ENCODE measurements around the gene CDK2AP2. TPM values are rescaled to one million over a fixed set of nuclear protein-coding genes. Genes with fewer than 3 reads are reported as not detected.
A peak's percentile ranks its signal among the peaks of the same experiment; 100 is the strongest.
"Not testable (repeated sequence)": the region's sequence is repeated elsewhere in the genome, so short reads cannot be mapped to it uniquely, and the experiment has no call there.

Gene CDK2AP2
- total RNA-seq, 1 donor from 2014 or later: 84.2 TPM

DNA sequence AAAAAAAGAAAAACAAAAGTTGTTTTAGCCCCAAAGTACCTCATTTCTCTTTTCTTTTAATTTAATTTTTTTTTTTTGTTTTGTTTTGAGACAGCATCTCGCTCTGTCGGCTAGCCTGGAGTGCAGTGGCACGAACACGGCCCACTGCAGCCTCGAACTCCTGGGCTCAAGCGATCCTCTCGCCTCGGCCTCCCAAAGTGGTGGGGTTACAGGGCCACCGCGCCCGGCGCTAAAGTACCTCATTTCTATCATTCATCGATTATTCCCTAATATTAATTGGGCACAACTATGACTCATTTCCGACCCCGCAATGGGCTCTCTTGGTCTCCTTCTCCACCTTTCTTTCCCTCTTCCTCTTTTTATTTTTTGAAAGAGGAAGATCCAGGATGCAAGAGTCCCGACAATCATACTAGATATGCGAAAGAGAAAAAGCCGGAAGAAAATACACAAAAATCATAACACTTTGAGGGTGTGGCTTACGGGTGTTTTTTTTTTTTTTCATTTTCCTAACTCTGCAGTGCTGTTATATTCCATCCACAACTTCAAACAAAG lies 25.6 kb downstream of the CDK2AP2 start:
- peaks cover 36% of the 10 kb centered on the region for H3K4me1 ChIP-seq
- H3K9me3 ChIP-seq: no peaks in the 10 kb centered on the region
- TF ChIP-seq, protein P1, sequence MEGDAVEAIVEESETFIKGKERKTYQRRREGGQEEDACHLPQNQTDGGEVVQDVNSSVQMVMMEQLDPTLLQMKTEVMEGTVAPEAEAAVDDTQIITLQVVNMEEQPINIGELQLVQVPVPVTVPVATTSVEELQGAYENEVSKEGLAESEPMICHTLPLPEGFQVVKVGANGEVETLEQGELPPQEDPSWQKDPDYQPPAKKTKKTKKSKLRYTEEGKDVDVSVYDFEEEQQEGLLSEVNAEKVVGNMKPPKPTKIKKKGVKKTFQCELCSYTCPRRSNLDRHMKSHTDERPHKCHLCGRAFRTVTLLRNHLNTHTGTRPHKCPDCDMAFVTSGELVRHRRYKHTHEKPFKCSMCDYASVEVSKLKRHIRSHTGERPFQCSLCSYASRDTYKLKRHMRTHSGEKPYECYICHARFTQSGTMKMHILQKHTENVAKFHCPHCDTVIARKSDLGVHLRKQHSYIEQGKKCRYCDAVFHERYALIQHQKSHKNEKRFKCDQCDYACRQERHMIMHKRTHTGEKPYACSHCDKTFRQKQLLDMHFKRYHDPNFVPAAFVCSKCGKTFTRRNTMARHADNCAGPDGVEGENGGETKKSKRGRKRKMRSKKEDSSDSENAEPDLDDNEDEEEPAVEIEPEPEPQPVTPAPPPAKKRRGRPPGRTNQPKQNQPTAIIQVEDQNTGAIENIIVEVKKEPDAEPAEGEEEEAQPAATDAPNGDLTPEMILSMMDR (IDR thresholded peaks at IDR 0.05): no peak
- no peaks in the 10 kb centered on the region for H3K27me3 ChIP-seq
- H3K27ac ChIP-seq: peak overlapping the region; percentile 88
- H3K4me3 ChIP-seq: peak overlapping the region; percentile 62
- ATAC-seq (peak; percentile 3), DNase-seq (no peak)
- intact Hi-C loops (cut with DNase I): no loop called here
- H3K36me3 ChIP-seq: peaks cover 9% of the 10 kb centered on the region

DNA sequence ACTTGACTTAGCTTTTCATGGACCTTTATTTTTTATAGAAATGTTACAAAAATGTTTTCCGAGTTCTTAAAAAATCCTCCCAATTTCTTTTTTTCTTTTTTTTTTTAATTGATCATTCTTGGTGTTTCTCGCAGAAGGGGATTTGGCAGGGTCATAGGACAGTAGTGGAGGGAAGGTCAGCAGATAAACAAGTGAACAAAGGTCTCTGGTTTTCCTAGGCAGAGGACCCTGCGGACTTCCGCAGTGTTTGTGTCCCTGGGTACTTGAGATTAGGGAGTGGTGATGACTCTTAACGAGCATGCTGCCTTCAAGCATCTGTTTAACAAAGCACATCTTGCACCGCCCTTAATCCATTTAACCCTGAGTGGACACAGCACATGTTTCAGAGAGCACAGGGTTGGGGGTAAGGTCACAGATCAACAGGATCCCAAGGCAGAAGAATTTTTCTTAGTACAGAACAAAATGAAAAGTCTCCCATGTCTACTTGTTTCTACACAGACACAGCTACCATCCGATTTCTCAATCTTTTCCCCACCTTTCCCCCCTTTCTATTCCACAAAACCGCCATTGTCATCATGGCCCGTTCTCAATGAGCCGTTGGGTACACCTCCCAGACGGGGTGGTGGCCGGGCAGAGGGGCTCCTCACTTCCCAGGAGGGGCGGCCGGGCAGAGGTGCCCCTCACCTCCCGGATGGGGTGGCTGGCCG lies 30.5 kb downstream of the CDK2AP2 start:
- H3K27ac ChIP-seq; DNase-seq; ATAC-seq; intact Hi-C loops (cut with DNase I); H3K4me1 ChIP-seq; H3K4me3 ChIP-seq; H3K9me3 ChIP-seq; H3K27me3 ChIP-seq; H3K36me3 ChIP-seq: not testable (repeated sequence)

DNA sequence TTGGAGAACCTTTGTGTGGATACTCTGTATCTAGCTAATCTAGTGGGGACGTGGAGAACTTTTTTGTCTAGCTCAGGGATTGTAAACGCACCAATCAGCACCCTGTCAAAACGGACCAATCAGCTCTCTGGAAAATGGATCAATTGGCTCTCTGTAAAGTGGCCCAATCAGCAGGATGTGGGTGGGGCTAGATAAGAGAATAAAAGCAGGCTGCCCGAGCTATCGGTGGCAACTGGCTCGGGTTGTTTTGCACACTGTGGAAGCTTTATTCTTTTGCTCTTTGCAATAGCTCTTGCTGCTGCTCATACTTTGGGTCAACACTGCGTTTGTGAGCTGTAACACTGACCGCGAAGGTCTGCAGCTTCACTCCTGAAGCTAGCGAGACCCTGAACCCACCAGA lies 31.3 kb downstream of the CDK2AP2 start:
- H3K27ac ChIP-seq; H3K4me3 ChIP-seq; H3K36me3 ChIP-seq; H3K4me1 ChIP-seq; intact Hi-C loops (cut with DNase I); ATAC-seq; H3K9me3 ChIP-seq; H3K27me3 ChIP-seq; DNase-seq: not testable (repeated sequence)

DNA sequence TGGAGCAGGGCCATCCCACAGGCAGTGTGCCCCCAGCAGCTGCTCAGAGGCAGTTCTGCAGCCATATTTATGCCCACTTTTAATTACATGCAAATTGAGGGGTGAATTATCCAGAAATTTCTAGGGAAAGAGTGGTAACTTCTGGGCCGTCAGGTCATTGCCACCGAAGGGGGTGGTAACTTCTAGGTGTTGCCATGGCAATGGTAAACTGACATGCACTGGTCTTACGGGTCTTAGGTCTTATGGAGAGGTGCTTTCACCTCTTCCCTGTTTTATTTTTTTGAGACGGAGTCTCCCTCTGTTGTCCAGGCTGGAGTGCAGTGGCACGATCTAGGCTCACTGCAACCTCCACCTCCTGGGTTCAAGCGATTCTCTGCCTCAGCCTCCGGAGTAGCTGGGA lies 35.1 kb downstream of the CDK2AP2 start:
- Histone ChIP-seq H3K27ac (no peak overlapping the region), H3K4me3 (no peak overlapping the region), H3K4me1 (peaks cover 8% of the 10 kb centered on the region), H3K36me3 (no peaks in the 10 kb centered on the region), H3K9me3 (no peaks in the 10 kb centered on the region), H3K27me3 (no peaks in the 10 kb centered on the region)
- ATAC-seq (no peak), DNase-seq (no peak)
- intact Hi-C loops (cut with DNase I): no loop called here
- TF ChIP-seq, protein P1 (IDR thresholded peaks at IDR 0.05): no peak

DNA sequence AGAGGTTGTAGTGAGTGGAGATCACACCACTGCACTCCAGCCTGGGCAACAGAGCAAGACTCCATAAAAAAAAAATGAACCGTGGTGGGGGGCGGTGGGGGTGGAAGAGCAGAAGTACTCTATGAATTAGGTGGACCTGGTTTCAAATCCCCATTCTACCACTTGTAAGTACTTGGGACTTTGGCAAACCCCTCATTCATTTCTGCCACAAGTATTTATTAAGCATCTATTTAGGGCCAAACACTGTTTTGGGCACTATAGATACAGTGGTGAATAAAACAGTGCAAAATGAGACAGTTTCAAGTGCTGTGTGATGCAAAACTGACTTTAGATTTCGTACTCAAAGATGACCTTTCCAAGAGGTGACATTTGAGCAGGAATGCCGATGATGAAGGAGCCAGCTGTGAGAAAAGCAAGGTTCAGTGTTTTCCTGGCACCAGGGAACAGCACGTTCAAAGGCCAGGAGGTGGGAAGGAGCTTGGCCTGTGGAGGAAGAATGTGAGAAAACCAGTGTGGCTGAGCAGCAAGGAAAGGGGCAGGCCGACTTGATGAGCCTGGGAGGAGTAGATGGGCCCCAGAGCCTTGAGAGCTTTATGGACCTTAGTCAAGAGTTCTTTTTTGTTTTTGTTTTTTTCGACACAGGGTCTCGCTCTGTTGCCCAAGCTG lies 37.5 kb downstream of the CDK2AP2 start:
- no peak overlapping the region for H3K27ac ChIP-seq
- H3K9me3 ChIP-seq: no peaks in the 10 kb centered on the region
- H3K4me3 ChIP-seq: no peak overlapping the region
- intact Hi-C loops (cut with DNase I): no loop called here
- DNase-seq: no peak
- peaks cover 18% of the 10 kb centered on the region for H3K4me1 ChIP-seq
- no peaks in the 10 kb centered on the region for H3K27me3 ChIP-seq
- no peaks in the 10 kb centered on the region for H3K36me3 ChIP-seq
- TF ChIP-seq, protein P1 (IDR thresholded peaks at IDR 0.05): no peak
- ATAC-seq: no peak

DNA sequence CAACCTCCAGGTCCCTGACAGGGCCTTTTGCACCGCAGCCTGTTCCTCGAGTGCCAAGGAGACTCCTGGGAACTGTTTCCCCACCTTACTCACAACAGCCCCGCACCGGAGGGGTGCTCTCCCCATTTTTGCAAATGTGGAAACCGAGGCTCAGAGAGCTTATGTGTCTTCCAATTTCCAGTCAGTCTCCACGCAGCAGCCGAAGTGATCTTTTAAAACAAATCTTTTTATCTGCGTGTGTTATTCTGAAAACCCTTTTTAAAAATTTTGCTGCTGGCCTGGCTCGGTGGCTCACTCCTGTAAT lies 38.5 kb downstream of the CDK2AP2 start:
- TF ChIP-seq, protein P1 (IDR thresholded peaks at IDR 0.05): no peak
- Histone ChIP-seq H3K36me3 (no peaks in the 10 kb centered on the region), H3K4me1 (peaks cover 18% of the 10 kb centered on the region), H3K27ac (peak overlapping the region; percentile 93), H3K9me3 (no peaks in the 10 kb centered on the region), H3K27me3 (no peaks in the 10 kb centered on the region), H3K4me3 (peak overlapping the region; percentile 97)
- ATAC-seq (no peak), DNase-seq (no peak)
- intact Hi-C loops (cut with DNase I): no loop called here

Measured in upper lobe of right lung (tissue), 1 donor.